ENCODE results near the gene BBS9.
"Not testable (repeated sequence)": the region's sequence is repeated elsewhere in the genome, so short reads cannot be mapped to it uniquely, and the experiment has no call there.

The BBS9 gene

GRCh38 chr7:33193308-33193864, 64.0 kb downstream of the BBS9 start:
- no peak for DNase-seq (ENCODE audit: extremely low read depth in 1 of 2, low read depth in 1 of 2)

- no peak for DNase-seq (ENCODE audit: extremely low read depth in 1 of 2, low read depth in 1 of 2)
Observed at GRCh38 chr7:33195264-33195663, 65.9 kb downstream of the BBS9 start.

- DNase-seq (ENCODE audit: extremely low read depth in 1 of 2, low read depth in 1 of 2): no peak
Observed at GRCh38 chr7:33196221-33196620, 66.9 kb downstream of the BBS9 start.

GRCh38 chr7:33200282-33200681, 70.9 kb downstream of the BBS9 start:
- no peak for DNase-seq (ENCODE audit: extremely low read depth in 1 of 2, low read depth in 1 of 2)

GRCh38 chr7:33201821-33202220, 72.5 kb downstream of the BBS9 start:
- no peak for DNase-seq (ENCODE audit: extremely low read depth in 1 of 2, low read depth in 1 of 2)

GRCh38 chr7:33210958-33211357, 81.6 kb downstream of the BBS9 start:
- no peak for DNase-seq (ENCODE audit: extremely low read depth in 1 of 2, low read depth in 1 of 2)

GRCh38 chr7:33212144-33212543, 82.8 kb downstream of the BBS9 start:
- DNase-seq (ENCODE audit: extremely low read depth in 1 of 2, low read depth in 1 of 2): no peak

- DNase-seq (ENCODE audit: extremely low read depth in 1 of 2, low read depth in 1 of 2): no peak
Observed at GRCh38 chr7:33215992-33216391, 86.6 kb downstream of the BBS9 start.

- DNase-seq (ENCODE audit: extremely low read depth in 1 of 2, low read depth in 1 of 2): no peak
Observed at GRCh38 chr7:33217595-33217994, 88.2 kb downstream of the BBS9 start.

GRCh38 chr7:33218841-33219535, 89.6 kb downstream of the BBS9 start:
- not testable (repeated sequence) for DNase-seq (ENCODE audit: extremely low read depth in 1 of 2, low read depth in 1 of 2)

- DNase-seq (ENCODE audit: extremely low read depth in 1 of 2, low read depth in 1 of 2): no peak
Observed at GRCh38 chr7:33220231-33220630, 90.9 kb downstream of the BBS9 start.

GRCh38 chr7:33221390-33221789, 92.0 kb downstream of the BBS9 start:
- no peak for DNase-seq (ENCODE audit: extremely low read depth in 1 of 2, low read depth in 1 of 2)

- no peak for DNase-seq (ENCODE audit: extremely low read depth in 1 of 2, low read depth in 1 of 2)
Observed at GRCh38 chr7:33232632-33233145, 103.3 kb downstream of the BBS9 start.

GRCh38 chr7:33233659-33234058, 104.3 kb downstream of the BBS9 start:
- no peak for DNase-seq (ENCODE audit: extremely low read depth in 1 of 2, low read depth in 1 of 2)

- DNase-seq (ENCODE audit: extremely low read depth in 1 of 2, low read depth in 1 of 2): no peak
Observed at GRCh38 chr7:33237036-33237435, 107.7 kb downstream of the BBS9 start.

- DNase-seq (ENCODE audit: extremely low read depth in 1 of 2, low read depth in 1 of 2): no peak
Observed at GRCh38 chr7:33243319-33243881, 114.0 kb downstream of the BBS9 start.

- DNase-seq (ENCODE audit: extremely low read depth in 1 of 2, low read depth in 1 of 2): no peak
Observed at GRCh38 chr7:33248671-33249070, 119.3 kb downstream of the BBS9 start.

GRCh38 chr7:33250421-33250871, 121.1 kb downstream of the BBS9 start:
- DNase-seq (ENCODE audit: extremely low read depth in 1 of 2, low read depth in 1 of 2): no peak

- no peak for DNase-seq (ENCODE audit: extremely low read depth in 1 of 2, low read depth in 1 of 2)
Observed at GRCh38 chr7:33251301-33251700, 121.9 kb downstream of the BBS9 start.

- DNase-seq (ENCODE audit: extremely low read depth in 1 of 2, low read depth in 1 of 2): no peak
Observed at GRCh38 chr7:33258491-33258951, 129.2 kb downstream of the BBS9 start.

- no peak for DNase-seq (ENCODE audit: extremely low read depth in 1 of 2, low read depth in 1 of 2)
Observed at GRCh38 chr7:33261585-33261984, 132.2 kb downstream of the BBS9 start.

GRCh38 chr7:33262476-33262875, 133.1 kb downstream of the BBS9 start:
- DNase-seq (ENCODE audit: extremely low read depth in 1 of 2, low read depth in 1 of 2): no peak
